H1 (cell line): Measurements from ENCODE around the gene ACAD9. TPM values are rescaled to one million over a fixed set of nuclear protein-coding genes. Genes with fewer than 3 reads are reported as not detected.

Source experiments
- CTCF ChIA-PET: fragments of 300-600 bp; sonication (Branson Sonifier 250); formaldehyde crosslinking; loops from one replicate; lab custom pipeline; 2021; ENCODE audit not compliant: partially characterized antibody; lab: Charles Lee
- POLR2A ChIA-PET: fragments of 300-600 bp; sonication (Branson Sonifier 250); formaldehyde crosslinking; loops from one replicate; lab custom pipeline; 2021; ENCODE audit warnings: inconsistent platforms; ENCODE audit not compliant: partially characterized antibody; lab: Charles Lee
- DNase-seq, 2 experiments: peaks; one replicate each; pipeline versions ENCODE4 v3.0.0 to v3.0.0-alpha.2; 2010 to 2022; ENCODE audit warnings: low spot score in 2 of 2, low read depth in 1 of 2, mixed read lengths in 1 of 2
- FAIRE-seq: peaks from 2 replicates; lab custom pipeline; 2011; peaks lifted over from hg19 to GRCh38; lab: Jason Lieb, UNC
- H2AFZ ChIP-seq: 2 replicates; pipeline ENCODE4 v1.8.1; 2012; ENCODE audit warnings: low read length, inconsistent platforms
- H2AK5ac ChIP-seq: 2 replicates; pipeline ENCODE4 v1.6.1; 2013; ENCODE audit warnings: low read depth, low read length
- H2BK120ac ChIP-seq: replicated peaks from 2 replicates; pipeline ENCODE3; 2013; ENCODE audit warnings: low read depth, low read length, inconsistent platforms
- H2BK12ac ChIP-seq: 2 replicates; pipeline ENCODE4 v1.6.1; 2013; ENCODE audit warnings: low read depth, low read length
- H2BK15ac ChIP-seq: 2 replicates; pipeline ENCODE4 v1.6.1; 2013; ENCODE audit warnings: low read length
- H2BK20ac ChIP-seq: 2 replicates; pipeline ENCODE4 v1.6.1; 2013; ENCODE audit warnings: low read length
- H2BK5ac ChIP-seq: 2 replicates; pipeline ENCODE4 v1.6.1; 2013; ENCODE audit warnings: low read depth, low read length
- H3K14ac ChIP-seq: 2 replicates; pipeline ENCODE4 v1.6.1; 2013; ENCODE audit warnings: inconsistent platforms; ENCODE audit not compliant: insufficient read length
- H3K18ac ChIP-seq: 2 replicates; pipeline ENCODE4 v1.6.1; 2013; ENCODE audit warnings: low read length; ENCODE audit errors: extremely low read depth
- H3K23ac ChIP-seq: 2 replicates; pipeline ENCODE4 v1.6.1; 2013; ENCODE audit warnings: inconsistent platforms; ENCODE audit not compliant: insufficient read length
- H3K23me2 ChIP-seq: 2 replicates; pipeline ENCODE4 v1.6.1; 2013; ENCODE audit warnings: low read depth, low read length
- H3K27ac ChIP-seq: 2 replicates; pipeline ENCODE4 v1.6.1; 2011; ENCODE audit warnings: low read depth, low read length, inconsistent platforms
- H3K27me3 ChIP-seq, 4 experiments: replicated peaks in 1 of 4; 1 replicate in 1 of 4; 2 replicates in 3 of 4; pipeline versions ENCODE4 v1.6.1 to v1.8.1; 2011 to 2013; ENCODE audit warnings: low read length in 3 of 4, mild to moderate bottlenecking in 3 of 4, inconsistent platforms in 2 of 4, mixed read lengths in 2 of 4, moderate library complexity in 1 of 4; ENCODE audit not compliant: control insufficient read depth in 3 of 4, insufficient read depth in 3 of 4; ENCODE audit errors: extremely low read depth in 1 of 4
- H3K36me3 ChIP-seq, 4 experiments: 2 replicates each; pipeline versions ENCODE4 v1.6.1 to v1.8.1; 2011 to 2013; ENCODE audit warnings: mild to moderate bottlenecking in 4 of 4, low read length in 3 of 4, moderate library complexity in 2 of 4, control low read depth in 1 of 4, inconsistent platforms in 1 of 4; ENCODE audit not compliant: insufficient read depth in 4 of 4, control insufficient read depth in 2 of 4
- H3K4ac ChIP-seq: replicated peaks from 2 replicates; pipeline ENCODE3; 2013; ENCODE audit warnings: low read length, low read depth, mixed read lengths, inconsistent platforms; ENCODE audit not compliant: insufficient read length
- H3K4me1 ChIP-seq, 4 experiments: replicated peaks in 1 of 4; 1 replicate in 1 of 4; 2 replicates in 3 of 4; pipeline versions ENCODE4 v1.6.1 to v1.8.1; 2011 to 2013; ENCODE audit warnings: low read length in 3 of 4, inconsistent platforms in 2 of 4, mixed read lengths in 1 of 4; ENCODE audit not compliant: insufficient read depth in 4 of 4, control insufficient read depth in 3 of 4
- H3K4me2 ChIP-seq, 2 experiments: 2 replicates each; pipeline versions ENCODE4 v1.6.1 to v1.8.1; 2011 to 2013; ENCODE audit warnings: low read depth in 2 of 2, low read length in 2 of 2, control low read depth in 1 of 2, inconsistent platforms in 1 of 2, mild to moderate bottlenecking in 1 of 2; ENCODE audit not compliant: insufficient read depth in 1 of 2
- H3K4me3 ChIP-seq, 4 experiments: fragments of 200-600, 300-600 bp in 1 of 4; sonication (generic), shearing (Covaris generic), sonication (Bioruptor Twin) in 1 of 4; 2 replicates each; pipeline versions ENCODE4 v1.5.1 to v1.8.1; 2011 to 2016; ENCODE audit warnings: low read length in 4 of 4, low read depth in 3 of 4, control low read depth in 2 of 4, inconsistent platforms in 2 of 4, mild to moderate bottlenecking in 2 of 4, mixed read lengths in 1 of 4, moderate library complexity in 1 of 4; ENCODE audit not compliant: insufficient read depth in 2 of 4; ENCODE audit errors: extremely low read depth in 1 of 4
- H3K56ac ChIP-seq: replicated peaks from 2 replicates; pipeline ENCODE3; 2013; ENCODE audit warnings: low read depth, mild to moderate bottlenecking, mixed read lengths, low read length, inconsistent platforms; ENCODE audit not compliant: insufficient read length
- H3K79me1 ChIP-seq: 2 replicates; pipeline ENCODE4 v1.6.1; 2013; ENCODE audit warnings: low read depth, low read length, control low read depth
- H3K79me2 ChIP-seq, 2 experiments: 2 replicates each; pipeline versions ENCODE4 v1.6.1 to v1.8.1; 2012 to 2013; ENCODE audit warnings: low read length in 2 of 2, mild to moderate bottlenecking in 2 of 2, inconsistent platforms in 1 of 2; ENCODE audit not compliant: insufficient read depth in 2 of 2, control insufficient read depth in 1 of 2
- H3K9ac ChIP-seq, 4 experiments: replicated peaks in 1 of 4; 1 replicate in 1 of 4; 2 replicates in 3 of 4; pipeline versions ENCODE4 v1.6.1 to v1.8.1; 2011 to 2013; ENCODE audit warnings: low read depth in 3 of 4, low read length in 3 of 4, control low read depth in 2 of 4, mild to moderate bottlenecking in 2 of 4, moderate library complexity in 2 of 4, inconsistent platforms in 1 of 4; ENCODE audit errors: extremely low read depth in 1 of 4
- H3K9me3 ChIP-seq, 2 experiments: 2 replicates each; pipeline versions ENCODE4 v1.6.1 to v1.8.1; 2012 to 2013; ENCODE audit warnings: mild to moderate bottlenecking in 2 of 2, moderate library complexity in 2 of 2, control low read depth in 1 of 2, inconsistent platforms in 1 of 2, low read depth in 1 of 2, low read length in 1 of 2, mixed read lengths in 1 of 2; ENCODE audit not compliant: insufficient read depth in 2 of 2
- H4K20me1 ChIP-seq, 2 experiments: replicated peaks in 1 of 2; 2 replicates each; pipeline versions ENCODE3 to v1.8.1; 2011 to 2013; ENCODE audit warnings: inconsistent platforms in 2 of 2, low read length in 2 of 2, mild to moderate bottlenecking in 1 of 2; ENCODE audit not compliant: insufficient read depth in 2 of 2, control insufficient read depth in 1 of 2
- H4K5ac ChIP-seq: 2 replicates; pipeline ENCODE4 v1.6.1; 2013; ENCODE audit warnings: low read length, low read depth, mixed read lengths, inconsistent platforms; ENCODE audit not compliant: insufficient read length
- H4K8ac ChIP-seq: 2 replicates; pipeline ENCODE4 v1.8.0; 2013; ENCODE audit warnings: mild to moderate bottlenecking, moderate library complexity, low read length, inconsistent platforms; ENCODE audit not compliant: insufficient read depth; ENCODE audit errors: extremely low read depth
- H4K91ac ChIP-seq: replicated peaks from 2 replicates; pipeline ENCODE3; 2013; ENCODE audit warnings: low read length, mixed read lengths, inconsistent platforms; ENCODE audit not compliant: insufficient read length
- CHD1 ChIP-seq: IDR thresholded peaks from 2 replicates; pipeline ENCODE4 v1.6.1; 2012; ENCODE audit warnings: low read depth, low read length, improper control_type of control experiment
- RNF2 ChIP-seq: fragments of 200-900, 300-1000 bp; sonication (generic); IDR thresholded peaks from 2 replicates; pipeline ENCODE4 v1.7.1; 2016; ENCODE audit warnings: borderline replicate concordance, low read depth, mild to moderate bottlenecking, antibody characterized with exemption, low read length; ENCODE audit not compliant: poor library complexity, severe bottlenecking; ENCODE audit errors: missing control alignments
- WGBS, 2 experiments: shearing (Covaris generic) in 1 of 2; methylation state at CpG; one replicate each; pipeline versions ENCODE4 v1.1.6 to v1.1.7; 2013 to 2015; ENCODE audit warnings: low lambda C conversion rate in 2 of 2, mixed read lengths in 2 of 2, inconsistent platforms in 1 of 2, low coverage in 1 of 2, missing lambda C conversion rate in 1 of 2; ENCODE audit not compliant: insufficient replicate concordance in 2 of 2, insufficient coverage in 1 of 2, insufficient read length in 1 of 2; ENCODE audit errors: extremely low coverage in 1 of 2, missing lambda C conversion rate in 1 of 2; 5-methylcytosine and 5-hydroxymethylcytosine counted together
- polyA plus RNA-seq, 7 experiments: library from polyadenylated mRNA; depleted of rRNA in 3 of 7; stranded (reverse) in 5 of 7; unstranded in 2 of 7; fragments of >200 nt in 5 of 7; fragments of 200-250 nt in 2 of 7; gene quantifications; 1 replicate in 5 of 7; 2 replicates in 1 of 7; 4 replicates in 1 of 7; pipeline versions ENCODE4 v1.2.1 to v1.2.3, GENCODE V29; 2011 to 2013; ENCODE audit warnings: missing spikeins in 2 of 7, mixed read lengths in 2 of 7
- total RNA-seq: library from RNA; stranded (reverse); fragmentation: NEBNext Ultra II Directional; extraction: Animal tissue kit (Norgen Biotek cat#: 25700); gene quantifications from 2 replicates; pipeline ENCODE4 v1.2.1, GENCODE V29; 2021

Gene ACAD9
- total and polyA plus RNA-seq, 2 of the 8 experiments (the other 6 are each of a cell fraction or from before 2014, with no cell fraction given) = 27.5 to 28.9 TPM

DNA sequence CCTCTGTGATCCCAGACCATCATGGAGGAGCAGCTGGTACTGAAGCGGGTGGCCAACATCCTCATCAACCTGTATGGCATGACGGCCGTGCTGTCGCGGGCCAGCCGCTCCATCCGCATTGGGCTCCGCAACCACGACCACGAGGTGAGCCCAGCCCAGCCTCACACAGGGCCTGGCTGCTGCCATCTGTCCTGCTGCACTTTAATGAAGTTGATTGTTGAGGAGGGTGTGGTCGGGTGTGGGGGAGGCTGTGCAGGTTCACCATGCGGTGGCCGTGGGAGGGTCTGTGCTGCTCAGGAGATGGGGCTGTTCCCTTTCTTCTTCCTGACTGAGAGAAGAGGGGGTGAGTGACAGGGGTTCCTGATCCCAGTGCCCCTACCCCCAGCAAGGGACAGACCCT, 30.6 kb downstream of the ACAD9 start:
- no peak overlapping the region for H3K9ac ChIP-seq
- no peak overlapping the region for H4K5ac ChIP-seq
- no peak overlapping the region for H3K14ac ChIP-seq
- H4K91ac ChIP-seq = no peak overlapping the region
- CTCF ChIA-PET = interaction anchor here (0.6 to 1.4 kb wide), 4 partner anchors 34 to 159 kb away, joined by 3 to 5 read pairs (median 4); no protein-coding TSS in a partner anchor
- H3K79me1 ChIP-seq = no peaks in the 10 kb centered on the region
- H3K23me2 ChIP-seq = no peaks in the 10 kb centered on the region
- 93% methylated on average over 9 of the region's 13 CpGs; no CpG with 5 or more reads in 1 of the 2 experiments for WGBS, 2 experiments
- POLR2A ChIA-PET = interaction anchor here (0.6 to 3.5 kb wide), 4 partner anchors 10 to 31 kb away, joined by 3 to 11 read pairs (median 5); partner anchors contain the start of gene ACAD9
- no peak overlapping the region for H2BK20ac ChIP-seq
- no peak overlapping the region for H2BK120ac ChIP-seq
- FAIRE-seq (no peak), DNase-seq (no peak)
- no peak overlapping the region for H3K18ac ChIP-seq
- no peak overlapping the region for H2AK5ac ChIP-seq
- no peaks in the 10 kb centered on the region for H3K4me1 ChIP-seq
- H3K36me3 ChIP-seq = peaks cover 22 to 73% (median 48%) of the 10 kb centered on the region in 4 experiments
- H3K23ac ChIP-seq = no peak overlapping the region
- H2AFZ ChIP-seq = no peak overlapping the region
- no peak overlapping the region for H3K27ac ChIP-seq
- no peaks in the 10 kb centered on the region for H3K79me2 ChIP-seq
- no peak overlapping the region for H3K4me2 ChIP-seq
- H2BK5ac ChIP-seq = no peak overlapping the region
- no peak overlapping the region for H3K4ac ChIP-seq
- H3K56ac ChIP-seq = no peak overlapping the region
- H4K20me1 ChIP-seq = peaks cover 0 to 11% of the 10 kb centered on the region in 2 experiments
- H3K9me3 ChIP-seq = no peaks in the 10 kb centered on the region
- H3K4me3 ChIP-seq = no peak overlapping the region
- TF ChIP-seq RNF2 (no peak), CHD1 (no peak)
- no peak overlapping the region for H2BK15ac ChIP-seq
- no peak overlapping the region for H4K8ac ChIP-seq
- no peaks in the 10 kb centered on the region for H3K27me3 ChIP-seq
- no peak overlapping the region for H2BK12ac ChIP-seq
